Cerebellar nuclear complex (tissue), 1 donor: ENCODE measurements around the gene PCLAF.
"Not testable (repeated sequence)": the region's sequence is repeated elsewhere in the genome, so short reads cannot be mapped to it uniquely, and the experiment has no call there.

Source experiments
- DNase-seq, 2 experiments: peaks; one replicate each; lab custom pipeline; 2025; lab: John Stamatoyannopoulos, UW

The PCLAF gene

GRCh38 chr15:64361259-64361658 lies 20.0 kb downstream of the PCLAF start:
- no peak for DNase-seq

DNA sequence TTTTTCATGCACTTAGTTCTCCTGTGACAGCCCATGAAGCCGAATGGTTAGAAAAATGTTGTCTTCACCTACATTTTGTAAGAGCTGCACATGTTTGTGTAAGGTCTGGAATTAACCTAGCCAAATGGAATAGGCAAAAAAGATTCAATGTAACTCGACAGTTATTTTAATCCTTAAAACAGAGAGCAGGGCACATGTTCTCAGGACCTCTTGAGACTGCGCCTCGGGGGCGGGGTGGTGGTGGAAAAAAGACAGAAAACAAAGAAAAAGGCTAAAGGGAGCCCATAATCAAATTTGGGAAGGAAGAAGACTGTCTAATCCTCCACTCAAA lies 24.6 kb downstream of the PCLAF start:
- DNase-seq: no peak

- peak; percentile 72 to 88 for DNase-seq
Observed at GRCh38 chr15:64355944-64356709, 25.1 kb downstream of the PCLAF start, which contains the start of gene CSNK1G1. Gene CSNK1G1, minus strand, starts transcription at chr15:64356173. Its CDS starts 55,674 bp downstream, at chr15:64300499.

DNA sequence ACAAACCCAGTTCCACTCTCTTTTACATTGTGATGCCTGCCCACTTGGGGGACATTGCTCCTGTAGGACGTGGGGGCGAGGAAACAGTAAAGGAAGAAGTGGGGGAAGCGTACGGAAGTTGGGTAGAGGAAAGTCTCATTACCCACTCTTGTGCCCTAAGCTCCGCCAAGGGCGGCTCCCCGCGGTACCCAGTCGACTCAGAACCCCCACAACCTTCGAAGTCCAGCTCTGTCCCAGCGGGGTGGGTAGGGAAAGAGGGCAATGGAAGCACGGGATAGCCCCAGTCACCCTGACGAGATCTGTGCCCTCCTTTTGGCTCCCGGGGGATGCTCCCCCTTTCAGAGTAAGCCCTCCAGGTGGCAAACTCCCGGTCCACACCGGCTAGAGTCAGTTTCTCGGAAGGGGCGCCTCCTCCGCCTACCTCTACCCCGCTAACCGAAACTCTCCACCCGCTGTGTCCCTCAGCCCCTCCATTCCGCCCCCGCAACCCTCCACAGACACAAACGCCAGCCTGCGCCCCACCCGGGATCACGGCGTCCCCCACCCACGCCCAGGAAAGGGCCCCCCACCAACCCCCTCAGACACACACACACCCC lies 25.8 kb downstream of the PCLAF start:
- DNase-seq: no peak

DNA sequence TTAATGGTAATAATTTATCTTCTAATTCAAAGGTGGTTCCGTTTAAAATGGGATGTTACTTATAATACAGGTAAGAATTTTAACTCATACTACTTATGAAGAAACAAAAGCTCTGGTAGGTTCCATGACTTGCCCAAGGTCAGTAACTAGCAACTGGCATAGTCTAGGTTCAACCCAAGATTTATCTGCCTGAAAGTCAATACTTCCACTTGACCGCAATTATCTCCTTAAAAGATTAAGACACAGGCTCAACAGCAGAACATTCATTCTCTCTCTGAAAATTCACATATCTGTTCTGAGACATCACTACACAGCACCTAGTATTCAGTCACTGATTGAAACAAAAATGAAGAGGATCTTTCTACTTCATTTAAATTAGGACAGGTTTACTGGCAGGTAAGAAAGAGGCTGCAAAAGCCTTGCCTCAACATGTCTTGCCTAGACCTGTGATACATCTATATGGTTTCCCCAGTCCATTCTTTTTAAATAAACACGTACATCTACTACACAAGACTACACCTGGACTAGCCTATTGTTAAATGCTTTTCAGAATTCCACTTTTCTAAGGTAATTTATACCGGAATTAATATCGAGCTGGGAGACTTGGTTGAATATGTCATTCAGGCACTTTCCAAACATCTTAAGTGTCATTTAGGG lies 26.4 kb downstream of the PCLAF start:
- DNase-seq: no peak

GRCh38 chr15:64351265-64351664 lies 30.0 kb downstream of the PCLAF start:
- DNase-seq: no peak

GRCh38 chr15:64349375-64349774 lies 31.9 kb downstream of the PCLAF start:
- DNase-seq: no peak

GRCh38 chr15:64348455-64348854 lies 32.8 kb downstream of the PCLAF start:
- no peak for DNase-seq

DNA sequence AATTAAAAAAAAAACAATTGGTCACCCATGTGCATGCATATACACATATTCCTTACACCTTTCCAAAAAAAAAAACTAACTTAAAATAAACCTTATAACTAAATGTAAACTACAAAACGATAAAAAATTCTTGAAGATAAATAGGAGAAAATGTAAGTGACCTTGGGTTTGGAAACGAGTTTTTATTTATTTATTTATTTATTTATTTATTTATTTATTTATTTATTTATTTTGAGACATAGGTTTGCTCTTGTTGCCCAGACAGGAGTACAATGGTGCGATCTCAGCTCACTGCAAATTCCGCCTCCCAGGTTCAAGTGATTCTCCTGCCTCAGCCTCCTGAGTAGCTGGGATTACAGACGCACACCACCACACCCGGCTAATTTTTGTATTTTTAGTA lies 35.0 kb downstream of the PCLAF start:
- not testable (repeated sequence) for DNase-seq

GRCh38 chr15:64344651-64345294 lies 36.5 kb downstream of the PCLAF start:
- no peak for DNase-seq

DNA sequence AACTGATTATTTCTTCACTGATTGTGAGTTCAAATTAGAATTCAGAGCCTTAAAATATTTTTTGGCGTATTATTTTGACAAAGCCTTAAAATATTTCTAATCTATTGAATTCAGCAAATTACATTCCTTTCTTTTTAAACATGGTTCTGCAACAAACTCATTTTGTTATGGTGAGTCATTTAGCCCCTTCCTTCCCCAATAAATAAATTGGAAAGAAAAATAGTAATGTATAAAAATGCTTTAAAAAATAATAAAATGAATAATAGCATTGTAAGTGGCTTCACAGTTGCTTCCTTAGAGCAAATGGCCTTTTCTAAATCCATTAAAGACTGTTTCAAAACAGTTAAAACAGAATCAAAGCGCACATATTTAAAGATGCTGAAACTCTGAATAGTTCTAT lies 37.4 kb downstream of the PCLAF start:
- DNase-seq: no peak

- DNase-seq: no peak
Observed at GRCh38 chr15:64343222-64343621, 38.0 kb downstream of the PCLAF start.

GRCh38 chr15:64341961-64342360 lies 39.3 kb downstream of the PCLAF start:
- no peak for DNase-seq

DNA sequence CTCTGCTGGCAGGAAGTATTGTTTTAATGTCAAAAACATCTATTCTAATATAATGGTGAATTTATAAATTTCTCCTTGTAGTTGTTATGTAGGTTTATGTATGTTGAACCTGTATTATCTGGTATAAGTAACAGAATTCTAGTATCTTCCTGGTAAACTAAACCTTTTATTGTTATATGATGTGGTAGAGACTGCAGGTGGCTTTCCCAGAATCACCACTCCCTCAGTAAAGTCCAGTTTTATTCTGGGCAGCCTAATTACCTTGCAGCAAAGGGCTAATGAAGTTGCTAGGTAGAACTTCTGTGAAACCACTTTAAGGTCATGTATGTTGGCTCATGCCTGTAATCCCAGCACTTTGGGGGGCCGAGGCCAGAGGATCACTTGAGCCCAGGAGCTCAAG lies 40.9 kb downstream of the PCLAF start:
- no peak for DNase-seq

DNA sequence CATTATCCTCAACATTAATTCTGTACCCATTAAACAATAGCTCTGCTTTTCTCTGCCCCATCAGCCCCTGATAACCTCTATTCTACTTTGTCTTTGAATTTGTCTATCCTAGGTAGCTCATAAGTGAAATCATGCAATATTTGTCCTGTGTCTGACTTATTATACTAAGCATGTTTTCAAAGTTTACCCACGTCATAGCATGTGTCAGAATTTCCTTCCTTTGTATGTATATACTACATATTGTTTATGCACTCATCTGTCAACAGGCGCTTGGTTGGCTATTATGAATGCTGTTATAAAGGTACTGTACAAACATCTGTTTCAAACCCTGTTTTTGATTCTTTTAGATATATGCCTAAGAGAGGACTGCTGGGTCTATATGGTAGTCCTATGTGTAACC lies 43.5 kb downstream of the PCLAF start:
- DNase-seq: no peak

DNA sequence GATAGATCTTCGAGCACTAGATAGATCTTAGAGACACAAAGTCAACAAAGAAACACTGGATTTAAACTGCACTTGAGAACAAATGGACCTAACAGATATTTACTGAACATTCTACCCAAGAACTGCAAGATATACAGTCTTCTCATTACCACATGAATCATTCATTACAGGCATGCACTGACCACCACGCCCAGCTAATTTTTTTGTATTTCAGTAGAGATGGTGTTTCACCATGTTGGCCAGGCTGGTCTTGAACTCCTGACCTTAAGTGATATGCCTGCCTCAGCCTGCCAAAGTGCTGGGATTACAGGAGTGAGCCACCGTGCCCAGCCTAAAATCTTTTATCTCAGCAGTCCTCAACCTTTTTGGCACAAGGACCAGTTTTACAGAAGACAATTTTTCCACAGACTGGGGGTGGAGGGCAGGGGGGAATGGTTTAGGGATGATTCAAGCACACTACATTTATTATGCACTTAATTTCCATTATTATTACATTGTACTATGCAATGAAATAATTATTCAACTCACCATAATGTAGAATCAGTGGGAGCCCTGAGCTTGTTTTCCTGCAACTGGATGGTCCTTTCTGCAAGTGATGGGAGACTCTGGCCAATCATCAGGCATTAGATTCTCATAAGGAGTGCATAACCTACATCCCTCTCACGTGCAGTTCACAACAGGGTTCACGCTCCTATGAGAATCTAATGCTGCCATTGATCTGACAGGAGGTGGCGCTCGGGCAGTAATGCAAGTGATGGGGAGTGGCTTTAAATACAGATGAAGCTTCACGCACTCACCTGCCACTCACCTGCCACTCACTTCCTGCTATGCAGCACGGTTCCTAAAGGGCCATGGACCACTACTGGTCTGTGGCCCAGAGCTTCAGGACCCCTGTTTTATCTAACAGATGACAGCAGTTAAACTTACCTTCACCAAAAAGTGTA lies 47.0 kb downstream of the PCLAF start:
- no peak for DNase-seq

DNA sequence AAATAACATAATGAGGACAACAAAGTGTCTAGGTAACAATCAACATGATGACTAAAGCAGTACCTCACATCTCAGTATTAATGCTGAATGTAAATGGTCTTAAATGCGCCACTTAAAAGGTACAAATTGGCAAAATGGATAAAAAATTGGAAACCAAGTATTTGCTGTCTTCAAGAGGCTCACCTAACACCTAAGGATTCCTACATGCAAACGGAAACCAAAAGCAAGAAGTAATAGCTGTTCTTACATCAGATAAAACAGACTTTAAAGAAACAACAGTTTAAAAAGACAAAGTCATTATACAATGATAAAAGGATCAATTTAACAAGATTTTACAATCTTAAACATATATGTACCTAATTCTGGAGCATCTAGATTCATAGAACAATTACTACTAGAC lies 47.7 kb downstream of the PCLAF start:
- DNase-seq: no peak

DNA sequence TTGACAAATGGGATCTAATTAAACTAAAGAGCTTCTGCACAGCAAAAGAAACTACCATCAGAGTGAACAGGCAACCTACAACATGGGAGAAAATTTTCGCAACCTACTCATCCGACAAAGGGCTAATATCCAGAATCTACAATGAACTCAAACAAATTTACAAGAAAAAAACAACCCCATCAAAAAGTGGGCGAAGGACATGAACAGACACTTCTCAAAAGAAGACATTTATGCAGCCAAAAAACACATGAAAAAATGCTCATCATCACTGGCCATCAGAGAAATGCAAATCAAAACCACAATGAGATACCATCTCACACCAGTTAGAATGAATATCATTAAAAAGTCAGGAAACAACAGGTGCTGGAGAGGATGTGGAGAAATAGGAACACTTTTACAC lies 49.6 kb downstream of the PCLAF start:
- DNase-seq: not testable (repeated sequence)

DNA sequence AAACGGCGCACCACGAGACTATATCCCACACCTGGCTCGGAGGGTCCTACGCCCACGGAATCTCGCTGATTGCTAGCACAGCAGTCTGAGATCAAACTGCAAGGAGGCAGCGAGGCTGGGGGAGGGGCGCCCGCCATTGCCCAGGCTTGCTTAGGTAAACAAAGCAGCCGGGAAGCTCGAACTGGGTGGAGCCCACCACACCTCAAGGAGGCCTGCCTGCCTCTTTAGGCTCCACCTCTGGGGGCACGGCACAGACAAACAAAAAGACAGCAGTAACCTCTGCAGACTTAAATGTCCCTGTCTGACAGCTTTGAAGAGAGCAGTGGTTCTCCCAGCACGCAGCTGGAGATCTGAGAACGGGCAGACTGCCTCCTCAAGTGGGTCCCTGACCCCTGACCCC lies 54.3 kb downstream of the PCLAF start:
- not testable (repeated sequence) for DNase-seq

GRCh38 chr15:64326458-64326857 lies 54.8 kb downstream of the PCLAF start:
- DNase-seq: not testable (repeated sequence)

DNA sequence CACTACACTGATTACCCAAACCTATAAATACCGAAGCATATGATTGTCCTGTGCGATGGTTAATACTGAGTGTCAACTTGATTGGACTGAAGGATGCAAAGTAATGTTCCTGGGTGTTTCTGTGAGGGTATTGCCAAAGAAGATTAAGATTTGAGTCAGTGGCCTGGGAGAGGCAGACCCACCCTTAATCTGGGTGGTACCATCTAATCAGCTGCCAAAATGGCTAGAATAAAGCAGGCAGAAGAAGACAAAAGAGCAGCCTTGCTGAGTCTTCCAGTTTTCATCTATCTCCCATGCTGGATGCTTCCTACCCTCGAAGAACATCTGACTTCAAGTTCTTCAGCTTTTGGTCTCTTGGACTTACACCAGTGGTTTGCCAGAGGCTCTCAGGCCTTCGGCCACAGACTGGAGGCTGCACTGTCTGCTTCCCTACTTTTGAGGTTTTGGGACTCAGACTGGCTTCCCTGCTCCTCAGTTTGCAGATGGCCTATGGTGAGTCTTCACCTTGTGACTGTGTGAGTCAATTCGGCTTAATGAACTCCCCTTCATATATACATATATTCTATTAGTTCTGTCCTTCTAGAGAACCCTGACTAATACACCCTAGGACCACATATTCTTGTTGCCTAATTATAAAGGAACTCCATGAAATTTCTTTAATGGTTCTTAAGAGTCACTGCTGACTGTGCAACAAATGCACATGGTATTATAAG lies 56.9 kb downstream of the PCLAF start:
- no peak for DNase-seq
